ENCODE measurements around the gene ITPR1. TPM values are rescaled to one million over a fixed set of nuclear protein-coding genes. Genes with fewer than 3 reads are reported as not detected.

ITPR1 gene
- total and polyA plus RNA-seq, 2 of the 4 experiments (the other 2 are of a cell fraction): 1.8 to 5.7 TPM

DNA sequence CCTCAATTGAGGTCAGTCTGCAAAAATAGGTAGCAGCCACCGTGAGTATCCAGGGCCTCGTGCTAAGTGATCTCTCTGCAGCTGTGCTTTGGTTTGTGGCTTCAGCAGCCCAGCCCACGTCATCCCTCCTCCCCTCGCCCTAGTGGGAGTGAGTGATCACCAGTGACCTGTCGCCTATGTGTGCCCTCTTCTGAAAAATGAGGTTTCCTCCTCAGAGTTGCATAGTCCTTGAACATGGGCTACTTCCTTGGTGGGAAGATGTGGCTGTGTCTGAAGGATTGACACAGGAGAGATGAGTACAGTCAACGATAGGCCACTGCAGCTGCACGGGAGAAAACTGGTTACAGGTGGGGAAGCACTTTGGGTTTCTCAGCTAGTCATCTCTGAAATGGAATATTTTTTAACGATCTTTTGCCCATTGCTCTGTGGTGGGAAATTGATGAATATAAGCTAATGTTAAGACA is 341.3 kb downstream of the ITPR1 start:
- no TSS peak for BruUV-seq (replicated peaks)
- Histone ChIP-seq H3K9ac (ENCODE audit: low read depth, low read length) (no peak overlapping the region), H2BK120ac (ENCODE audit: low read depth, low read length) (no peak overlapping the region), H3K18ac (ENCODE audit: low read depth, low read length) (no peak overlapping the region), H3K9me1 (ENCODE audit: insufficient read depth, low read length) (peaks cover 6% of the 10 kb centered on the region), H3K27me3 (ENCODE audit: control insufficient read depth, insufficient read depth, low read length) (no peaks in the 10 kb centered on the region), H3K9me3 (ENCODE audit: control insufficient read depth, insufficient read depth, low read length) (no peaks in the 10 kb centered on the region), H3K4me3 (ENCODE audit: insufficient read depth, low read depth, low read length) (no peak overlapping the region), H2BK5ac (ENCODE audit: low read depth, low read length, poor library complexity, severe bottlenecking) (no peak overlapping the region), H3K56ac (ENCODE audit: extremely low read depth, insufficient read depth, low read length) (no peak overlapping the region), H3K4me1 (ENCODE audit: control insufficient read depth, insufficient read depth, low read length) (peaks cover 6% of the 10 kb centered on the region), H3K4me2 (ENCODE audit: low read depth, low read length) (no peak overlapping the region), H3K23ac (ENCODE audit: low read depth, low read length) (no peak overlapping the region), H4K20me1 (ENCODE audit: insufficient read depth, low read length) (no peaks in the 10 kb centered on the region), H3K79me1 (ENCODE audit: low read depth in 1 of 2, low read length in 2 of 2) (no peaks in the 10 kb centered on the region), H3K27ac (ENCODE audit: insufficient read depth, low read length) (no peak overlapping the region), H2BK15ac (ENCODE audit: low read depth, low read length) (no peak overlapping the region), H4K5ac (ENCODE audit: low read depth, low read length) (no peak overlapping the region), H4K91ac (ENCODE audit: insufficient read depth, low read depth, low read length) (no peak overlapping the region), H3K36me3 (ENCODE audit: control insufficient read depth, insufficient read depth, low read length) (no peaks in the 10 kb centered on the region), H4K8ac (ENCODE audit: low read depth in 2 of 2, low read length in 2 of 2) (no peak overlapping the region), H3K14ac (replicated peaks; ENCODE audit: low read depth, low read length) (no peak overlapping the region), H2BK20ac (ENCODE audit: low read depth, low read length) (no peak overlapping the region), H2AK5ac (ENCODE audit: low read depth, low read length) (no peak overlapping the region), H3K4ac (ENCODE audit: low read depth, low read length) (peak overlapping the region; percentile 67; the same call in 1 of the 2 replicates), H2AK9ac (replicated peaks; ENCODE audit: low read depth, low read length, poor library complexity) (no peak overlapping the region), H2AFZ (replicated peaks; ENCODE audit: low read length, poor library complexity) (peak overlapping the region; percentile 27)
- dilution Hi-C loops (cut with HindIII; ENCODE audit: low sequenced_read_pairs, unreplicated experiment) (no loop called here), intact Hi-C loops (cut with micrococcal nuclease) (loop anchor here (5.0 kb wide), 1 partner anchor 193 kb away; no protein-coding TSS in a partner anchor), in situ Hi-C loops (cut with MboI; ENCODE audit: low sequenced_read_pairs) (loop anchor here (10.0 kb wide), 1 partner anchor 140 kb away; the partner anchor contains the start of gene BHLHE40)
- CTCF ChIA-PET: interaction anchor here (0.8 kb wide), 1 partner anchor 165 kb away, joined by 3 read pairs; no protein-coding TSS in a partner anchor
- no peak for TF ChIP-seq POLR2A (IDR thresholded peaks at IDR 0.05; ENCODE audit: low read depth, low read length)
- TF ChIP-seq RCOR1 (IDR thresholded peaks at IDR 0.05; ENCODE audit: insufficient replicate concordance, low read length): no peak
- no peak for TF ChIP-seq SMC3 (IDR thresholded peaks at IDR 0.05; ENCODE audit: low read depth, low read length)
- TF ChIP-seq, protein P1, sequence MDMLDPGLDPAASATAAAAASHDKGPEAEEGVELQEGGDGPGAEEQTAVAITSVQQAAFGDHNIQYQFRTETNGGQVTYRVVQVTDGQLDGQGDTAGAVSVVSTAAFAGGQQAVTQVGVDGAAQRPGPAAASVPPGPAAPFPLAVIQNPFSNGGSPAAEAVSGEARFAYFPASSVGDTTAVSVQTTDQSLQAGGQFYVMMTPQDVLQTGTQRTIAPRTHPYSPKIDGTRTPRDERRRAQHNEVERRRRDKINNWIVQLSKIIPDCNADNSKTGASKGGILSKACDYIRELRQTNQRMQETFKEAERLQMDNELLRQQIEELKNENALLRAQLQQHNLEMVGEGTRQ (IDR thresholded peaks at IDR 0.05; ENCODE audit: low read depth, low read length): no peak
- no peak for TF ChIP-seq RAD21 (IDR thresholded peaks at IDR 0.05; ENCODE audit: low read length)
- no peak for TF ChIP-seq BHLHE40 (IDR thresholded peaks at IDR 0.05; ENCODE audit: low read depth, low read length)
- no peak for TF ChIP-seq CHD1 (IDR thresholded peaks at IDR 0.05; ENCODE audit: low read depth, low read length)
- TF ChIP-seq, protein P2, sequence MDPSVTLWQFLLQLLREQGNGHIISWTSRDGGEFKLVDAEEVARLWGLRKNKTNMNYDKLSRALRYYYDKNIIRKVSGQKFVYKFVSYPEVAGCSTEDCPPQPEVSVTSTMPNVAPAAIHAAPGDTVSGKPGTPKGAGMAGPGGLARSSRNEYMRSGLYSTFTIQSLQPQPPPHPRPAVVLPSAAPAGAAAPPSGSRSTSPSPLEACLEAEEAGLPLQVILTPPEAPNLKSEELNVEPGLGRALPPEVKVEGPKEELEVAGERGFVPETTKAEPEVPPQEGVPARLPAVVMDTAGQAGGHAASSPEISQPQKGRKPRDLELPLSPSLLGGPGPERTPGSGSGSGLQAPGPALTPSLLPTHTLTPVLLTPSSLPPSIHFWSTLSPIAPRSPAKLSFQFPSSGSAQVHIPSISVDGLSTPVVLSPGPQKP (IDR thresholded peaks at IDR 0.05; ENCODE audit: borderline replicate concordance, low read depth, low read length): no peak
- TF ChIP-seq MAZ (IDR thresholded peaks at IDR 0.05; ENCODE audit: borderline replicate concordance, low read depth, low read length): no peak
- TF ChIP-seq RFX5 (IDR thresholded peaks at IDR 0.05; ENCODE audit: low read depth, low read length): no peak
- no peak for TF ChIP-seq MAFK (IDR thresholded peaks at IDR 0.05; ENCODE audit: low read depth, low read length)
- TF ChIP-seq NFE2L2 (IDR thresholded peaks at IDR 0.05; ENCODE audit: low read depth, low read length): no peak
- TF ChIP-seq, protein P3, sequence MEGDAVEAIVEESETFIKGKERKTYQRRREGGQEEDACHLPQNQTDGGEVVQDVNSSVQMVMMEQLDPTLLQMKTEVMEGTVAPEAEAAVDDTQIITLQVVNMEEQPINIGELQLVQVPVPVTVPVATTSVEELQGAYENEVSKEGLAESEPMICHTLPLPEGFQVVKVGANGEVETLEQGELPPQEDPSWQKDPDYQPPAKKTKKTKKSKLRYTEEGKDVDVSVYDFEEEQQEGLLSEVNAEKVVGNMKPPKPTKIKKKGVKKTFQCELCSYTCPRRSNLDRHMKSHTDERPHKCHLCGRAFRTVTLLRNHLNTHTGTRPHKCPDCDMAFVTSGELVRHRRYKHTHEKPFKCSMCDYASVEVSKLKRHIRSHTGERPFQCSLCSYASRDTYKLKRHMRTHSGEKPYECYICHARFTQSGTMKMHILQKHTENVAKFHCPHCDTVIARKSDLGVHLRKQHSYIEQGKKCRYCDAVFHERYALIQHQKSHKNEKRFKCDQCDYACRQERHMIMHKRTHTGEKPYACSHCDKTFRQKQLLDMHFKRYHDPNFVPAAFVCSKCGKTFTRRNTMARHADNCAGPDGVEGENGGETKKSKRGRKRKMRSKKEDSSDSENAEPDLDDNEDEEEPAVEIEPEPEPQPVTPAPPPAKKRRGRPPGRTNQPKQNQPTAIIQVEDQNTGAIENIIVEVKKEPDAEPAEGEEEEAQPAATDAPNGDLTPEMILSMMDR (conservative IDR thresholded peaks at IDR 0.05; ENCODE audit: low read depth, low read length): no peak
- no peak for TF ChIP-seq CEBPB (IDR thresholded peaks at IDR 0.05; ENCODE audit: low read depth, low read length)
- POLR2A ChIA-PET (ENCODE audit: unreplicated experiment): no interaction called here
- WGBS, 2 experiments (ENCODE audit: extremely low coverage in 2 of 2, insufficient read length in 1 of 2): 90% methylated on average over 2 of the region's 8 CpGs; no CpG with 5 or more reads in 1 of the 2 experiments
- DNase-seq (peak; percentile 17), ATAC-seq (ENCODE audit: low read depth) (no peak)
